Lung (tissue), 12 donors: Measurements from ENCODE around the gene LIMS2. TPM values are rescaled to one million over a fixed set of nuclear protein-coding genes. Genes with fewer than 3 reads are reported as not detected.

Source experiments
- ATAC-seq: fragments of 200-7000 bp; cut with Tn5 transposase; one replicate; pipeline ENCODE4 v1.9.1; 2020; ENCODE audit warnings: moderate number of reproducible peaks; ENCODE audit not compliant: insufficient read depth, low FRiP score
- DNase-seq, 3 donors: peaks; one replicate each; pipeline ENCODE4 v3.0.0-alpha.2; 2013 to 2017
- H3K27ac ChIP-seq, 2 donors: one replicate each; pipeline ENCODE4 v1.5.1; 2013; ENCODE audit warnings: mild to moderate bottlenecking in 2 of 2, moderate library complexity in 2 of 2, control low read depth in 1 of 2, inconsistent platforms in 1 of 2, low read depth in 1 of 2, low read length in 1 of 2
- H3K27me3 ChIP-seq, 3 donors: one replicate each; pipeline ENCODE4 v1.5.1; 2013; ENCODE audit warnings: low read length in 2 of 3; ENCODE audit not compliant: control insufficient read depth in 3 of 3, insufficient read depth in 3 of 3
- H3K36me3 ChIP-seq, 4 donors: one replicate each; pipeline ENCODE4 v1.5.1; 2013; ENCODE audit warnings: low read length in 4 of 4, mild to moderate bottlenecking in 1 of 4, moderate library complexity in 1 of 4; ENCODE audit not compliant: control insufficient read depth in 4 of 4, insufficient read depth in 4 of 4
- H3K4me1 ChIP-seq, 5 donors: one replicate each; pipeline ENCODE4 v1.5.1; 2013; ENCODE audit warnings: low read length in 5 of 5, mild to moderate bottlenecking in 2 of 5, moderate library complexity in 1 of 5; ENCODE audit not compliant: control insufficient read depth in 5 of 5, insufficient read depth in 5 of 5
- H3K4me3 ChIP-seq: one replicate; pipeline ENCODE4 v1.5.1; 2013; ENCODE audit warnings: mild to moderate bottlenecking, control low read depth, moderate library complexity
- H3K9ac ChIP-seq, 2 donors: one replicate each; pipeline ENCODE4 v1.5.1; 2013; ENCODE audit warnings: low read length in 2 of 2, control low read depth in 1 of 2; ENCODE audit not compliant: insufficient read depth in 1 of 2
- H3K9me3 ChIP-seq, 4 donors: one replicate each; pipeline ENCODE4 v1.5.1; 2013; ENCODE audit warnings: low read length in 3 of 4, mild to moderate bottlenecking in 1 of 4, moderate library complexity in 1 of 4; ENCODE audit not compliant: control insufficient read depth in 4 of 4, insufficient read depth in 3 of 4
- CTCF ChIP-seq: IDR thresholded peaks from 2 replicates; pipeline ENCODE4 v1.5.1; 2012; ENCODE audit warnings: mild to moderate bottlenecking; ENCODE audit errors: control extremely low read depth, extremely low read depth
- WGBS, 2 donors: extraction: QIAGEN DNeasy Blood & Tissue Kit; methylation state at CpG; one replicate each; pipeline ENCODE4 v1.1.7; 2013; 5-methylcytosine and 5-hydroxymethylcytosine counted together
- polyA plus RNA-seq, 2 donors: library from polyadenylated mRNA; stranded (reverse); fragments of 200-250 nt; gene quantifications; one replicate each; pipeline ENCODE4 v1.2.1, GENCODE V29; 2013
- total RNA-seq, 2 donors: library from RNA; depleted of rRNA in 1 of 2; stranded (reverse); fragments of >200 nt in 1 of 2; gene quantifications; one replicate each; pipeline ENCODE4 v1.2.1, GENCODE V29; 2014 to 2021
- donor health status: control.
- donor health status: control.
- donor health status: Bipolar disorder and iron deficiency.
- donor health status: healthy.
- donor health status: DM: yes; HTN: yes; CAD: no.

LIMS2 gene
- total and polyA plus RNA-seq, 4 donors: 22.2 to 138 (median 80.4) TPM

GRCh38 chr2:127676906-127677305 lies 1.6 kb upstream of the LIMS2 start:
- Histone ChIP-seq H3K27ac (no peak overlapping the region), H3K4me1 (peaks cover 0 to 25% (median 5%) of the 10 kb centered on the region in 5 donors), H3K4me3 (no peak overlapping the region), H3K27me3 (peaks cover 0 to 18% (median 15%) of the 10 kb centered on the region in 3 donors), H3K9me3 (no peaks in the 10 kb centered on the region), H3K9ac (no peak overlapping the region), H3K36me3 (no peaks in the 10 kb centered on the region)
- DNase-seq (no peak), ATAC-seq (no peak)
- 74 to 94% methylated on average over 2 of the region's 2 CpGs for WGBS, 2 donors
- TF ChIP-seq CTCF: no peak

GRCh38 chr2:127674241-127675209 lies 805 bp downstream of the LIMS2 start:
- H3K9ac ChIP-seq: no peak overlapping the region
- 5 to 6% methylated on average over 61 to 72 of the region's 72 CpGs for WGBS, 2 donors
- H3K27ac ChIP-seq: peak overlapping the region; percentile 82 to 99
- H3K9me3 ChIP-seq: no peaks in the 10 kb centered on the region
- H3K36me3 ChIP-seq: no peaks in the 10 kb centered on the region
- TF ChIP-seq CTCF: no peak
- peak overlapping the region; percentile 66 for H3K4me3 ChIP-seq
- DNase-seq (peak in 2 of 3 donors; percentile 23 to 24), ATAC-seq (peak; percentile 54)
- H3K4me1 ChIP-seq: peaks cover 0 to 16% (median 0%) of the 10 kb centered on the region in 5 donors
- peaks cover 0 to 20% (median 15%) of the 10 kb centered on the region in 3 donors for H3K27me3 ChIP-seq

- Histone ChIP-seq H3K27me3 (peaks cover 0 to 20% (median 15%) of the 10 kb centered on the region in 3 donors), H3K27ac (peak overlapping the region; percentile 82 to 99), H3K4me1 (peaks cover 0 to 15% (median 0%) of the 10 kb centered on the region in 5 donors), H3K36me3 (no peaks in the 10 kb centered on the region), H3K9ac (no peak overlapping the region), H3K4me3 (peak overlapping the region; percentile 66), H3K9me3 (no peaks in the 10 kb centered on the region)
- ATAC-seq: no peak
- TF ChIP-seq CTCF: no peak
- WGBS, 2 donors: 73 to 83% methylated on average over 17 of the region's 17 CpGs
- DNase-seq: peak in 1 of 3 donors; percentile 8
Measured at GRCh38 chr2:127673291-127674069, 1.9 kb downstream of the LIMS2 start.
